Thymus (tissue), 11 donors: ENCODE results near the gene PTPRR. TPM values are rescaled to one million over a fixed set of nuclear protein-coding genes. Genes with fewer than 3 reads are reported as not detected.

ENCODE experiments used
- DNase-seq, 9 donors: peaks; one replicate each; pipeline ENCODE4 v3.0.0-alpha.2; 2013; ENCODE audit warnings: low spot score in 9 of 9, low read depth in 6 of 9, missing footprints in 1 of 9
- H3K27ac ChIP-seq, 2 donors: one replicate each; pipeline ENCODE4 v1.5.1; 2013; ENCODE audit warnings: control low read depth in 1 of 2, low read depth in 1 of 2, low read length in 1 of 2, mild to moderate bottlenecking in 1 of 2, moderate library complexity in 1 of 2
- H3K27me3 ChIP-seq, 2 donors: one replicate each; pipeline ENCODE4 v1.5.1; 2013; ENCODE audit warnings: low read length in 1 of 2; ENCODE audit not compliant: control insufficient read depth in 2 of 2, insufficient read depth in 1 of 2
- H3K36me3 ChIP-seq, 2 donors: one replicate each; pipeline ENCODE4 v1.5.1; 2013; ENCODE audit warnings: low read length in 1 of 2, mild to moderate bottlenecking in 1 of 2, moderate library complexity in 1 of 2; ENCODE audit not compliant: control insufficient read depth in 2 of 2, insufficient read depth in 2 of 2
- H3K4me1 ChIP-seq, 2 donors: one replicate each; pipeline ENCODE4 v1.5.1; 2013; ENCODE audit warnings: low read length in 2 of 2; ENCODE audit not compliant: control insufficient read depth in 2 of 2, insufficient read depth in 2 of 2
- H3K4me3 ChIP-seq, 2 donors: one replicate each; pipeline ENCODE4 v1.5.1; 2013; ENCODE audit warnings: low read length in 2 of 2, control low read depth in 1 of 2, mild to moderate bottlenecking in 1 of 2
- H3K9me3 ChIP-seq, 2 donors: one replicate each; pipeline ENCODE4 v1.5.1; 2013; ENCODE audit warnings: low read length in 1 of 2, mild to moderate bottlenecking in 1 of 2; ENCODE audit not compliant: control insufficient read depth in 2 of 2, insufficient read depth in 1 of 2
- WGBS: extraction: QIAGEN DNeasy Blood & Tissue Kit; methylation state at CpG from one replicate; pipeline ENCODE4 v1.1.7; 2013; 5-methylcytosine and 5-hydroxymethylcytosine counted together
- polyA plus RNA-seq: library from polyadenylated mRNA; stranded (reverse); fragments of 200-250 nt; gene quantifications from one replicate; pipeline ENCODE4 v1.2.3, GENCODE V29; 2013
- total RNA-seq: library from RNA; stranded (reverse); fragments of 120-200 nt; gene quantifications from one replicate; pipeline ENCODE4 v1.2.4, GENCODE V29; 2013
- donor health status: healthy.

PTPRR gene
- total and polyA plus RNA-seq, 2 donors, result 0.21 to 0.38 TPM

GRCh38 chr12:70950451-70950850 lies 29.9 kb upstream of the PTPRR start:
- Histone ChIP-seq H3K4me3 (no peak overlapping the region), H3K27ac (no peak overlapping the region), H3K36me3 (no peaks in the 10 kb centered on the region), H3K27me3 (no peaks in the 10 kb centered on the region), H3K4me1 (no peaks in the 10 kb centered on the region), H3K9me3 (no peaks in the 10 kb centered on the region)
- DNase-seq, result no peak
- WGBS, result 94% methylated on average over 2 of the region's 2 CpGs

DNA sequence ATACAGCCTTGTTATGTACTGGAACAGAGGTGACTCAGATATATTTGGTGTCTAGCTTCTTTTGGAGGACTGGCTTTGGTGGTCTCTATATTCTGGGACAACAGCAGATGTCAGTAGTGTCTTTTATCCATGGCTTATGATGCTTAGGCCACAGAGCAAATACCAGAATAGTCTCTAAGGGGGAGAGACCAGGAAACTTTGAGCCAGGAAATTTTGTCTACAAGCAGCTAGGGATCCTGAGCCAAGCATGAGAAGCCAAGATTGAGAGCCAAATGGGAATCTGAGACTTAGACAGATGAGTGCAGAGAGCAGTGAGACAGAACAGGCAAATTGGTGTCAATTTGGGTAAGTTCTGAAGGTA lies 28.4 kb upstream of the PTPRR start:
- H3K36me3 ChIP-seq, result no peaks in the 10 kb centered on the region
- H3K4me1 ChIP-seq, result no peaks in the 10 kb centered on the region
- no peak overlapping the region for H3K27ac ChIP-seq
- no peak for DNase-seq
- H3K9me3 ChIP-seq, result no peaks in the 10 kb centered on the region
- H3K4me3 ChIP-seq, result no peak overlapping the region
- no peaks in the 10 kb centered on the region for H3K27me3 ChIP-seq

DNA sequence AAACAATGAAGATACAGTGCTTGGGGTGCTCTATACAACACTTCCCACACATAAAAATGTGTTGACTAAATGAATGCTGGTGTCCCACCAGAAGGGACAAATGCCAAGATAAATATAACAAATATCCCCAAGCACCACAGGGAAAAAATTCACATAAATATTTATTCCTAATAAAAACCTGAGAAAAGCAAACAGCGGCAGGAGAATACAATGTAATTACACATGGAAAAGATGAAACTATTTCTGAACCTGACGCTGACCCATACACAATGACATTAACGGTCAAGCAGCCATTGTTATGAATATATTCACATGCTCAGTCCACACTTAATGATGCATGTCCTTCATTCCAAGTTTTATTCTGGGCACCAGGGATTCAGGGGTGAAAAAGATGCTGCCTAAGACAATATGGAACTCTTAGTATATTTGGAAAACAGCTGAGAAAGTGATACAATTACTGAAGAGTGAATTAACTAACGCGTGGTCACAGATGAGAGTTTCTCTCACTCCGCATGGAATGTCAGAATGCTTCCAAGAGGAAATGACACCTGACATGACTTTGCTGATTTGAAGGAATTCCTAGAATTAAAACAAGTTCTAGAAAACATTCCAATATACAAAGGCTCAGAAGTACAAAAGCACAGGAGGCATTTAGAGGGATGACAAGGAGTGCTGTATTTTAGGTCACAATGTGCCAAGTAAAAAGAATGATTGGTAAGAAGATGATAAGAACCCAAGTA lies 27.9 kb upstream of the PTPRR start:
- DNase-seq, result no peak
- Histone ChIP-seq H3K27me3 (no peaks in the 10 kb centered on the region), H3K27ac (no peak overlapping the region), H3K36me3 (no peaks in the 10 kb centered on the region), H3K4me1 (no peaks in the 10 kb centered on the region), H3K4me3 (no peak overlapping the region), H3K9me3 (no peaks in the 10 kb centered on the region)
- WGBS, result 87% methylated on average over 6 of the region's 6 CpGs

DNA sequence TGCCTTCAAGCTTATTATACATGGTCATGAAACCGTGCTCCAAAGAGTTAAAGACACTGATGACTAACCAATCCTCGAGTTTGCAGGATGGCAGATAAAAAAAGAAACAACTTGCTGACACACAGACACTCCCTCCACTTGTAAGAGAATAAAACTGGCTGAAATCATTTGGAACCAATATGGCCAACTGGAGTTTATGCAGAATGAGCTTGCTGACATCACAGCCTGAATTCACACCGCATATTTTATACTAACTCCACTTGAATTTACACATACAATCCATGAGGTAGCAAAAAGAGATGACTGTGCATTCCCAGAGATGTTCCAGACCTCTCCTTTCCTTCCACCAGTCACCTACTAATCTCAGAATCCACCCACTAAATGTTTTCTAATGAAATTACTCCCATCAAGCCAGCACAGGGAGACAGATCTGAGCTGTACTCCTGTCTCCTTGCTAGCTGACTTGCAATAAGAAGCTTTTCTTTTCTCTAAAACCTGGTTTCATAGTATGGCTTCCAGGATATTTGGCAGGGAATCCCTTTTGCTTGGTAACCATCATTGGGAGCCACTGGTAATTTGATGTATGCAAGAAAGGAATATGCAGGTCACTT lies 15.8 kb upstream of the PTPRR start:
- 76% methylated on average over 3 of the region's 3 CpGs for WGBS
- Histone ChIP-seq H3K36me3 (no peaks in the 10 kb centered on the region), H3K9me3 (no peaks in the 10 kb centered on the region), H3K27ac (no peak overlapping the region), H3K27me3 (no peaks in the 10 kb centered on the region), H3K4me1 (no peaks in the 10 kb centered on the region), H3K4me3 (no peak overlapping the region)
- DNase-seq, result no peak

GRCh38 chr12:70933133-70933532 lies 12.6 kb upstream of the PTPRR start:
- DNase-seq, result no peak
- Histone ChIP-seq H3K4me1 (no peaks in the 10 kb centered on the region), H3K27ac (no peak overlapping the region), H3K27me3 (no peaks in the 10 kb centered on the region), H3K36me3 (no peaks in the 10 kb centered on the region), H3K4me3 (no peak overlapping the region), H3K9me3 (no peaks in the 10 kb centered on the region)
- WGBS, result 96% methylated on average over 4 of the region's 4 CpGs

DNA sequence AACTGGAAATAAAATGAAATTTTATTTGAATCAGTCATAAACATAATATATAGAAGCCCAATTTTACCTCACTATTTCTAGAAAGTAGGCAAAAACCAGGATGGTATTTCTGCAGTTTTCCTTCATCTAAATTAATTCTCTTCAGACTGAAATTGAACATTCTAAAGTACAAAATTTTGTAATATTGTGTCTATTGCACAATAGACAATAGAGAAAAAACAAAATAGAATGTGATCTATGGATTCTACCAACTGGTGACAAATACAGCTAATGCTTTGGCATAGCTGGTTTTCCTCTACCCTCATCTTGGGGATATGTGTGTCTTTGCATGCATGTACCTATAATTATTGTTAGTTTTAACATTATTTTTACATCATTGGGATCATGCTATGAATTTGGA lies 8.5 kb upstream of the PTPRR start:
- Histone ChIP-seq H3K4me3 (no peak overlapping the region), H3K36me3 (no peaks in the 10 kb centered on the region), H3K4me1 (no peaks in the 10 kb centered on the region), H3K27me3 (no peaks in the 10 kb centered on the region), H3K9me3 (no peaks in the 10 kb centered on the region), H3K27ac (no peak overlapping the region)
- no peak for DNase-seq

GRCh38 chr12:70928071-70928470 lies 7.5 kb upstream of the PTPRR start:
- Histone ChIP-seq H3K4me3 (no peak overlapping the region), H3K27me3 (no peaks in the 10 kb centered on the region), H3K27ac (no peak overlapping the region), H3K36me3 (no peaks in the 10 kb centered on the region), H3K9me3 (no peaks in the 10 kb centered on the region), H3K4me1 (no peaks in the 10 kb centered on the region)
- no peak for DNase-seq
- 94% methylated on average over 1 of the region's 1 CpG for WGBS

- WGBS, result 91% methylated on average over 2 of the region's 2 CpGs
- H3K27ac ChIP-seq, result no peak overlapping the region
- no peak overlapping the region for H3K4me3 ChIP-seq
- H3K4me1 ChIP-seq, result no peaks in the 10 kb centered on the region
- no peaks in the 10 kb centered on the region for H3K36me3 ChIP-seq
- DNase-seq, result no peak
- no peaks in the 10 kb centered on the region for H3K27me3 ChIP-seq
- no peaks in the 10 kb centered on the region for H3K9me3 ChIP-seq
These were observed 6.8 kb upstream of the PTPRR start for GRCh38 chr12:70927356-70927755.

GRCh38 chr12:70925539-70925938 lies 5.0 kb upstream of the PTPRR start:
- Histone ChIP-seq H3K4me3 (no peak overlapping the region), H3K4me1 (no peaks in the 10 kb centered on the region), H3K27me3 (peaks cover 0 to 11% of the 10 kb centered on the region in 2 donors), H3K9me3 (no peaks in the 10 kb centered on the region), H3K27ac (no peak overlapping the region), H3K36me3 (no peaks in the 10 kb centered on the region)
- DNase-seq, result no peak
- WGBS, result 71% methylated on average over 1 of the region's 1 CpG
